NT2/D1 (cell line): ENCODE results near the gene KLC1.

ENCODE experiments used
- SUZ12 ChIP-seq: IDR thresholded peaks from 2 replicates; pipeline ENCODE4 v1.6.1; 2011; ENCODE audit not compliant: insufficient read length, insufficient read depth; ENCODE audit errors: extremely low read depth
- ZNF274 ChIP-seq: IDR thresholded peaks from 2 replicates; pipeline ENCODE4 v1.6.1; 2011; ENCODE audit warnings: mild to moderate bottlenecking, low read depth, low read length

- TF ChIP-seq SUZ12: no peak
- no peak for TF ChIP-seq ZNF274
Measured at GRCh38 chr14:103616635-103617300, 12.2 kb upstream of the KLC1 start.
